Right lobe of liver (tissue), 6 donors: ENCODE data around the gene CA12. TPM values are rescaled to one million over a fixed set of nuclear protein-coding genes. Genes with fewer than 3 reads are reported as not detected.

ENCODE experiments used
- ATAC-seq, 4 donors: fragments of 200-7000 bp; cut with Tn5 transposase; one replicate each; pipeline ENCODE4 v1.9.1; 2020; ENCODE audit warnings: mild to moderate bottlenecking in 4 of 4, moderate library complexity in 4 of 4
- DNase-seq, 3 donors: peaks; one replicate each; pipeline ENCODE4 v3.0.0-alpha.2; 2020
- H3K27ac ChIP-seq, 3 donors: fragments of 200-600 bp; one replicate each; pipeline ENCODE4 v1.8.0; 2022
- H3K27me3 ChIP-seq, 2 donors: fragments of 200-600 bp; one replicate each; pipeline ENCODE4 v1.8.0; 2022
- H3K36me3 ChIP-seq, 4 donors: fragments of 200-600 bp; sonication (generic) in 1 of 4; one replicate each; pipeline versions ENCODE4 v1.5.1 to v1.8.0; 2017 to 2022; ENCODE audit warnings: control low read depth in 1 of 4
- H3K4me1 ChIP-seq, 4 donors: fragments of 200-600 bp; sonication (generic) in 1 of 4; one replicate each; pipeline versions ENCODE4 v1.5.1 to v1.8.0; 2017 to 2022; ENCODE audit warnings: control low read depth in 1 of 4
- H3K4me3 ChIP-seq, 3 donors: fragments of 200-600 bp; one replicate each; pipeline ENCODE4 v1.8.0; 2022
- H3K9me3 ChIP-seq, 4 donors: fragments of 200-600 bp; sonication (generic) in 1 of 4; one replicate each; pipeline versions ENCODE4 v1.5.1 to v1.8.0; 2017 to 2022; ENCODE audit warnings: control low read depth in 1 of 4
- POLR2A ChIP-seq: fragments of 450-650 bp; IDR thresholded peaks from one replicate; pipeline ENCODE4 v1.6.1; 2017; ENCODE audit warnings: antibody characterized with exemption, mild to moderate bottlenecking
- WGBS: methylation state at CpG from one replicate; pipeline ENCODE4 v1.1.6; 2018; ENCODE audit warnings: low coverage, low lambda C conversion rate; ENCODE audit not compliant: insufficient coverage; ENCODE audit errors: missing lambda C conversion rate; 5-methylcytosine and 5-hydroxymethylcytosine counted together
- intact Hi-C, 2 donors: fragments of 100-400 bp; cut with DNase I; formaldehyde crosslinking; loops; one replicate each; pipeline versions ENCODE4 v1.11.2 to v1.14.1; 2022
- total RNA-seq, 6 experiments: library from RNA; depleted of rRNA in 2 of 6; stranded (reverse); fragments of >200 nt in 2 of 6; fragmentation: NEBNext Ultra II Directional in 3 of 6; extraction: Animal tissue kit (Norgen Biotek cat#: 25700) in 3 of 6; gene quantifications; one replicate each; pipeline versions ENCODE4 v1.1.0 to v1.2.4, GENCODE V29; 2016 to 2023
- TF ChIP-seq, protein P1 (sequence below), 4 donors: fragments of 200-600 bp in 3 of 4; fragments of 450-650 bp in 1 of 4; IDR thresholded peaks; one replicate each; pipeline versions ENCODE4 v1.5.1 to v1.8.0; 2016 to 2022; ENCODE audit warnings: antibody characterized with exemption in 4 of 4, mild to moderate bottlenecking in 2 of 4
- donor health status: DM: no; HTN: yes; CAD: no.
- donor health status: DM: no; HTN: no; CAD: no.
- donor health status: DM: no; HTN: no; CAD: no.
- donor health status: DM: no; HTN: yes; CAD: no.
- donor health status: DM: no; HTN: yes; CAD: no.

The CA12 gene
- total RNA-seq, 6 experiments from 2014 or later, result 0.02 to 18.3 (median 1.4) TPM

GRCh38 chr15:63388511-63388910, 6.9 kb upstream of the CA12 start:
- DNase-seq, result no peak
- Histone ChIP-seq H3K4me1 (no peaks in the 10 kb centered on the region), H3K36me3 (no peaks in the 10 kb centered on the region), H3K27ac (no peak overlapping the region), H3K9me3 (no peaks in the 10 kb centered on the region), H3K4me3 (no peak overlapping the region), H3K27me3 (no peaks in the 10 kb centered on the region)
- no peak for TF ChIP-seq POLR2A
- TF ChIP-seq, protein P1, sequence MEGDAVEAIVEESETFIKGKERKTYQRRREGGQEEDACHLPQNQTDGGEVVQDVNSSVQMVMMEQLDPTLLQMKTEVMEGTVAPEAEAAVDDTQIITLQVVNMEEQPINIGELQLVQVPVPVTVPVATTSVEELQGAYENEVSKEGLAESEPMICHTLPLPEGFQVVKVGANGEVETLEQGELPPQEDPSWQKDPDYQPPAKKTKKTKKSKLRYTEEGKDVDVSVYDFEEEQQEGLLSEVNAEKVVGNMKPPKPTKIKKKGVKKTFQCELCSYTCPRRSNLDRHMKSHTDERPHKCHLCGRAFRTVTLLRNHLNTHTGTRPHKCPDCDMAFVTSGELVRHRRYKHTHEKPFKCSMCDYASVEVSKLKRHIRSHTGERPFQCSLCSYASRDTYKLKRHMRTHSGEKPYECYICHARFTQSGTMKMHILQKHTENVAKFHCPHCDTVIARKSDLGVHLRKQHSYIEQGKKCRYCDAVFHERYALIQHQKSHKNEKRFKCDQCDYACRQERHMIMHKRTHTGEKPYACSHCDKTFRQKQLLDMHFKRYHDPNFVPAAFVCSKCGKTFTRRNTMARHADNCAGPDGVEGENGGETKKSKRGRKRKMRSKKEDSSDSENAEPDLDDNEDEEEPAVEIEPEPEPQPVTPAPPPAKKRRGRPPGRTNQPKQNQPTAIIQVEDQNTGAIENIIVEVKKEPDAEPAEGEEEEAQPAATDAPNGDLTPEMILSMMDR (IDR thresholded peaks at IDR 0.05), result no peak
- no peak for ATAC-seq
- intact Hi-C loops, result no loop called here
- 79% methylated on average over 4 of the region's 5 CpGs for WGBS

GRCh38 chr15:63387748-63388493, 6.3 kb upstream of the CA12 start:
- H3K27me3 ChIP-seq, result no peaks in the 10 kb centered on the region
- intact Hi-C loops, result no loop called here
- H3K4me3 ChIP-seq, result no peak overlapping the region
- no peak overlapping the region for H3K27ac ChIP-seq
- no peaks in the 10 kb centered on the region for H3K36me3 ChIP-seq
- H3K4me1 ChIP-seq, result no peaks in the 10 kb centered on the region
- ATAC-seq (no peak), DNase-seq (no peak)
- no peaks in the 10 kb centered on the region for H3K9me3 ChIP-seq
- no peak for TF ChIP-seq POLR2A
- TF ChIP-seq, protein P1 (IDR thresholded peaks at IDR 0.05), result no peak
- WGBS, result 67% methylated on average over 9 of the region's 11 CpGs

DNA sequence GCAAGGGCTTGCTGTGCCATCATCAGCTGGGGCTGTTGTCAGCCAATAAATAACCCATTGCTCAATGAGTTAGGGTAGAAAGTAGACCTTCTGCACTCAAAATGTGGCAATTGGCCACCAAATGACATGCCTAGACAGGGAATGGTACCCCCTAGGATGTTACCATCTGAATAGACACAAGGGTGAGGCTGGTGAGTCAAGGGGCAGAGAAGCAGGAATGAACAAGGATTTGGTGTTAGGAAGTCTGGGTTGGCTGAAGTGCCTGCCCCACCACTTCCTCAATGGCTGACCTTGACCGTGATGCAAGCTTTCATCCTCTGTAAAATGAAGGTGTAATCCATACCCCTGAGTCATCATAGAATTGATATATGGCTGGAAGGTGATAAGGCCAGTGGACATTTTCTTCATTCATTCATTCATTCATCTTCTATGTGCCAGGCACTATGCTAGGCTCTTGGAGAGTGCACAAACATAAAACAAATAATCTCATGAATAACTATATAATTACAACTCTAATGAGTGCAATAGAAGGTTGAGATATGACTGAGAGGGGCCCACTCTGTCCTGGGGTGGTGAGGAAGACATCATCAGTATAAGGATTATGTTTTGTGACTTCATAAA, 4.4 kb upstream of the CA12 start:
- no peaks in the 10 kb centered on the region for H3K27me3 ChIP-seq
- no CpG with 5 or more reads among the region's 1 CpG for WGBS
- no peaks in the 10 kb centered on the region for H3K36me3 ChIP-seq
- H3K4me1 ChIP-seq, result peaks cover 0 to 8% (median 0%) of the 10 kb centered on the region in 4 donors
- DNase-seq, result no peak
- no peak overlapping the region for H3K27ac ChIP-seq
- no peaks in the 10 kb centered on the region for H3K9me3 ChIP-seq
- no peak for ATAC-seq
- intact Hi-C loops, result no loop called here
- H3K4me3 ChIP-seq, result no peak overlapping the region
- TF ChIP-seq POLR2A, result no peak
- TF ChIP-seq, protein P1 (IDR thresholded peaks at IDR 0.05), result no peak

DNA sequence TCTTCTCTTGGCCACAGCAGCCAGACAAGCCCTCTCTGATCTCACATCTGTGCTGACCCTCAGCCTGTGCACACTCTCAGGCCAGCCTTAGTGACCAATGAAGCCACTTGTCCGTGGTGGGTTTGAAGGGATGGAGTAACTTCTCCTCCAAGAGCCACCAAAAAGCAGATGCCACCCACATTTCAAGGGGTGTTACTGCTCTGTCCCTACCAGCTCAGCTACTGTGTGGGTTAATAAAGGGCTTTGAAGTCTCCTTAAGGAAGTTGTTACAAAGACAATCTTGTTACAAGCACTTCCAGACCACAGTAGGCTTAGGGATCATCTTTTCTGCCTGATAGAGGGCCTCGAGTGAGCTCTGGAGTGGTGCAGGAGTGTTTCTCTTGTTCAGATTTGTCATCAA, 3.3 kb upstream of the CA12 start:
- no peak for ATAC-seq
- Histone ChIP-seq H3K9me3 (no peaks in the 10 kb centered on the region), H3K27me3 (no peaks in the 10 kb centered on the region), H3K4me3 (no peak overlapping the region), H3K4me1 (peaks cover 0 to 9% (median 0%) of the 10 kb centered on the region in 4 donors), H3K36me3 (no peaks in the 10 kb centered on the region), H3K27ac (no peak overlapping the region)
- TF ChIP-seq, protein P1 (IDR thresholded peaks at IDR 0.05), result no peak
- no peak for TF ChIP-seq POLR2A
- intact Hi-C loops, result no loop called here
- no peak for DNase-seq
- 100% methylated on average over 1 of the region's 2 CpGs for WGBS
